Measurements from ENCODE around the gene STRADB.

The STRADB gene

GRCh38 chr2:201448701-201449100 lies 2.8 kb upstream of the STRADB start:
- no peak for TF ChIP-seq MAX (IDR thresholded peaks at IDR 0.05; ENCODE audit: low read depth, low read length)
- TF ChIP-seq MYC (IDR thresholded peaks at IDR 0.05; ENCODE audit: low read depth, low read length) = no peak
- TF ChIP-seq CTCF (IDR thresholded peaks at IDR 0.05; ENCODE audit: low read depth, low read length) = no peak
- TF ChIP-seq POLR2A (IDR thresholded peaks at IDR 0.05; ENCODE audit: extremely low read depth, insufficient read length) = no peak
- H3K4me3 ChIP-seq (ENCODE audit: low read depth, low read length) = no peak overlapping the region
- DNase-seq (ENCODE audit: low read depth) = no peak

GRCh38 chr2:201450954-201451291 lies 617 bp upstream of the STRADB start:
- TF ChIP-seq MYC (IDR thresholded peaks at IDR 0.05; ENCODE audit: low read depth, low read length) (no peak), CTCF (IDR thresholded peaks at IDR 0.05; ENCODE audit: low read depth, low read length) (no peak), MAX (IDR thresholded peaks at IDR 0.05; ENCODE audit: low read depth, low read length) (no peak), POLR2A (IDR thresholded peaks at IDR 0.05; ENCODE audit: extremely low read depth, insufficient read length) (no peak)
- DNase-seq (ENCODE audit: low read depth) = no peak
- H3K4me3 ChIP-seq (ENCODE audit: low read depth, low read length) = peak overlapping the region; percentile 74

GRCh38 chr2:201452058-201452921 lies 750 bp downstream of the STRADB start:
- TF ChIP-seq MYC (IDR thresholded peaks at IDR 0.05; ENCODE audit: low read depth, low read length) = no peak
- no peak for TF ChIP-seq CTCF (IDR thresholded peaks at IDR 0.05; ENCODE audit: low read depth, low read length)
- TF ChIP-seq POLR2A (IDR thresholded peaks at IDR 0.05; ENCODE audit: extremely low read depth, insufficient read length) = no peak
- no peak; the same call in 1 of the 2 replicates for TF ChIP-seq MAX (IDR thresholded peaks at IDR 0.05; ENCODE audit: low read depth, low read length)
- peak overlapping the region; percentile 72 for H3K4me3 ChIP-seq (ENCODE audit: low read depth, low read length)
- no peak for DNase-seq (ENCODE audit: low read depth)

- no peak overlapping the region for H3K4me3 ChIP-seq (ENCODE audit: low read depth, low read length)
- no peak for DNase-seq (ENCODE audit: low read depth)
- TF ChIP-seq MYC (IDR thresholded peaks at IDR 0.05; ENCODE audit: low read depth, low read length) (no peak), MAX (IDR thresholded peaks at IDR 0.05; ENCODE audit: low read depth, low read length) (no peak), CTCF (IDR thresholded peaks at IDR 0.05; ENCODE audit: low read depth, low read length) (no peak), POLR2A (IDR thresholded peaks at IDR 0.05; ENCODE audit: extremely low read depth, insufficient read length) (no peak)
Measured at GRCh38 chr2:201452922-201453643, 1.5 kb downstream of the STRADB start.

GRCh38 chr2:201458381-201458780 lies 6.8 kb downstream of the STRADB start:
- H3K4me3 ChIP-seq (ENCODE audit: low read depth, low read length) = no peak overlapping the region
- DNase-seq (ENCODE audit: low read depth) = no peak
- TF ChIP-seq CTCF (IDR thresholded peaks at IDR 0.05; ENCODE audit: low read depth, low read length) = no peak
